Stimulated activated CD4-positive, alpha-beta T cell treated with anti-CD3 and anti-CD28 coated beads, Interleukin-2, amount 100 ng/mL, for 24 hours (primary cell): ENCODE measurements around the gene FASTK.
A peak's percentile ranks its signal among the peaks of the same experiment; 100 is the strongest.

Experiments used
- DNase-seq, 2 donors: peaks; one replicate each; pipeline ENCODE4 v3.0.0-alpha.2; 2020

Gene FASTK

DNA sequence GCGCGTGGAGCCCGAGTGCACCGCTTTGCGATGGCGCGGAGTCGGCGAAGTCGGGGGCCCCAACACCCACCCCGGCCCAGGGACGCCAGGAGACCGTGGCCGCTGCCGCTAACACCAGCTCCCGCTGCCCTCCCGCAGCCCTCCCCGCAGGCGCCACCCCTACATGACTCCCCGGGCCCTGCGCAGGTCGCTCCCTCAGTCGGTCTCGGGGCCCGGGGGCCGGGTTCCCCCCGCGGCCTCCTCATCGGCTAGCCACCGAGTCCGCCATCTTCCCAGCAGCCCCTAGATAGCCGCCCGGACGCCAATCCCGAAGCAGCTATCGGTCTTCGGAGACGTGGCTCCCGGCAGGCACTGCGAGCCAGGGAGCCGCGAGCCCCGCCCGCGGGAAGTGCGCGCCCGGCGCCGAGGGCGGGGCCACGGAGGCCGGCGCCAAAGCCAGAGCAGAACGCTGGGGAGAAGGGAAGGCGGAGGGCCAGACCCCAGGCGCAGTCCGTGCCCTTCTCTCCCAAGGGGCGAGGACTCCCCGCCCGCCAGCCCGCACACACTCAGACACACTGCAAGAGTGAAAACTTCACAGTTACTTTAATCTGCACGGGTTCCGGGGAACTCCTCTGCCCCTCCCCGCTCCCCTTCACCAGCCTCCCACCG lies at the start of gene FASTK:
Gene FASTK, minus strand, starts transcription at position 288 of the 648 bp plus-strand sequence. Its CDS starts 43 bp downstream, at position 245.
- DNase-seq: peak; percentile 89

DNA sequence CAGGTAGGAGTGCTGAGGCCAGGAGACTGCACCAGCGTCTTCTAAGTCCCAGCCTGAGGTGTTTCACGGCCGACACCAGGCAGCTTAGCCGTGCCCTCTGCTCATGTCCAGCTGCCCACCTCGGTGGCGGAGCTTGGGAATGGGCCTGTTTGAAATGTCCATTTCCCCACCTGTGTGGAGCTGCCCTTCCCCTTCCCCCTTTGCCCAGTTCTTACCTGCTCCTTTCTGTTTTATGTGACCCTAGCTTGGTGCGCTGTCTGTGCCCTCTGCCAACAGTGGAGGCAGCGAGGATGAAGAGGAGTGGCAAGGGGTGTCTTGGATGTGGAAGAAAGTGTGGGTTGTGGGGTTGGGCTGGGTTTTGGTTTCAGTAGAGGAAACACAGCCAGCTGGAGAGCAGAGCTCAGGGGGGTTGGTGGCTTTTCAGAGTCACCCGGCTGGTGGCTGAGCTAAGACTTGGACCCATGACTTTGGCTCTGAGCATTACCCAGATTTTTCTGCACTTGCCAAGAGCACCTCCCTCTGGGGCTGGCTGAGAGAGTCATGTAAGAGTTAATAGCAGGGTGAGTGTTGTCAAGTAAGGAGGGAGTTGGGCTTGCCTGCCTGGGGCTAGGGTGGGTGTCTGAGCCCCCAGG lies 49.5 kb upstream of the FASTK start:
- DNase-seq: no peak

DNA sequence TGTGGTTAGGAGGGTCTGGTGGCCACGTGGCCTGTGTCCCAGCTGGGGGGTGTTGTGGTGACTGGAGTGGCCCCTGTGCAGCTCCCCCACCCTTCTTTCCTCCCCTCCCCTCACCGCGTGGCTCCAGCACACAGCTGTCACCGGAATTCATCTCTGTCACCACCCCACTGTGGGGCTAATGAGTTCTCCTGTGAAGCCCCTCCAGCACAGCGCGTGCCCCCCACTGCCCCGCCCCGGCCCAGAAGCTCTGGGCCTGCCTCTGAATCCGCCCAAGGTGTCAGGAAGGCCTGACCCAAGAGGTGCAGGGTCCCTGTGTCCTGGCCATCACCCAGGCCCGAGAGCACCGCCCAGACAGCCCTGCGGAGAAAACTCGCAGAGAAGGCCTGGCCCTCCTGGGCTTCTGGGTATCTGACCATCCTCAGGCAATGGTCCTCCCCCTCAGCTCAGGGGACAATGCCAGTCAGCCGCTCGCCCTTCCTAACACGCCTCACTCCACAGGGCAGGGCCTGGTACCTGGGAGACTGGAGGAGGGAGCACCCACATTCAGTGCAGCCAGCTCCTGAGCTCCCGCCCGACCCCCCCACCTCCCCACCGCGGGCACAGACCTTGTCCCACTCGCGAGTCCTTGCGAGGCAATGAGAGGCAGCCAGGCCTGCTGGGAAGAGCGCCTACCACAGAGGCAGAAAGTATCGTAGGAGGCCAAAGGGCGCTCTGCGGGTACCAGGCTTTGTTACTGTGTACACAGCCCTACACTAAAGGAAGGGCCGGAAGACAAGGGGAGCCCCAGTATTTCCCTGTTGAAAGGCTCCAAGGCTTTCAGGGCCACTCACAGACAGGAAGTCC lies 48.7 kb upstream of the FASTK start:
- DNase-seq: no peak

GRCh38 chr7:151128716-151129115 lies 48.1 kb upstream of the FASTK start:
- DNase-seq: no peak

DNA sequence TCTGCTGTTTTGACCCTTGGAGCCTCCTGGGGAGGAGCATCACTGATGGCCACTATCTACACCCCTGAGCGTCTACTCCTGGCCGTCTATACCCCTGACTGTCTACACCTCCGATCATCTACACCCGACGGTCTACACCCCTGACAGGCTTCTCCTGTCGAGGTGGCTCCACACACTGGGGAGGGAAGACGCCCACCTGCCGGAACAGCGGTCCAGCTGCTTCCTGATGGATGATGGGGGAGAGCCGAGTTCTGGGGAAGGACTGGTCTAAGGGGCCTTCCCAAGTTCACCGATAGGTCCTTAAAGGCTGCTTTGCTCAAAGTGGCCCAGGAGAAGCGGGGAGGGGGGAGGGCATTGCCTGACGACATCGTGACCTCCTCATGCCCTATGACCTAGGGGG lies 47.5 kb upstream of the FASTK start:
- DNase-seq: no peak

DNA sequence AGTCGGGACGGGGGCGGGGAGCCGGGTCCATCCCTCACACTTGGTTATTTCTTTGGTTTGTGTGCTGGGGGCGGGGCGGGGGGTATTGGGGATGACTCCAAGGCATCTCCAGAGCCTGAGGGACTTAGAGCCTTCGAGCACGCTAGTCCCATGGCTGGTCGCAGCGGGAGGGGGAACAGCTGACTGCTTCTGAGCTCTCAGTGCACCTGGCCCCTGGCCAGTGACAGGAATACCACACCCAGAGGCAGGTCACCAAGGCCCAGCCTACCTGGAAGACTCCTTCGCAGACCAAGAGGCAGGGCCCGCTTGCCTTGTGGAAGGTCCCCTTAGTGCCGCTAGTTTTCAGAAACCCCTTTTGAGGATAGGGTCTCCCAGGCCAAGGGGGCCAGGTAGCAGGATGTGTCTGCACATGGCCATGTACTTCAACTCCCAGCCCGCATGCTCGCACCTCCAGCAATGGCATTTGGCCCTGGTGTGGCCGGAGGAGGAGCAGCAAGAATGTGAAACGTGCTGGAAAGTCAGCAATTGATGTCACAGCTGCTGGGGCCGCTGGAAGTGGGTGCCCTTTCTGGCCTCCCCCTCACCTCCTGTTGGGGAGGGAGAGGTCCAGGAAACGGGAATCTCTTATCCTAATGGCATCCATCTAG lies 46.0 kb upstream of the FASTK start:
- no peak for DNase-seq

DNA sequence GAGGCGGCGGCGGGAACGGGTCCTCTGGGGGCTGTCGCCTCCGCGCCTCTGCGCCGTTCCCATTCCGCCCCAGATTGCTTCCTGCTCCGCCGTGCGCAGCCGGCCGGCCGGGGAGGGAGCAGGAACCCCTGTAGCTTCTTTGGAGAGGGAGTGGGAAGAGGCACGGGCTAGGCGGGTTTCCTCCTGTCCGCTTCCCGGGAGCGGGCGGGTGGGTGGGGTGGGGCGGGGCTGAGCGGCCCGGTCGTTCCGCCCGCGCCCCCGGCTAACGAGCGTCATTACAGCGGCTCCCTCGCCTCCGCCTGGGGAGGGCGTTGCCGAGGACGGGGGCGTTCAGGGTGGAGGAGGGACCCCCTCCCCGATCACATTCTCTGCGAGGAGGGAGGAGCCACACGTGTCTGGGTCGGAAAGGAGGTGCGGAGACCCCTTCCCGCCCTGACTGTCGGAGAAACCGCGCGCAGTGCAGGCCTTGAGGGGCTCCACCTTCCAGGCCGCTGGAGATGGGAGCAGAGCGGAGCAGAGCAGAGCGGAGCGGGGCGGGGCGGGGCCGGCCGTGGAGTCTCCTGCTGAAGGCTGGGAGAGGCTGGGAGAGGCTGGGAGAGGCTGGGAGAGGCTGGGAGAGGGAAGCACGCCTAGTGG lies 45.4 kb upstream of the FASTK start:
- DNase-seq: no peak

DNA sequence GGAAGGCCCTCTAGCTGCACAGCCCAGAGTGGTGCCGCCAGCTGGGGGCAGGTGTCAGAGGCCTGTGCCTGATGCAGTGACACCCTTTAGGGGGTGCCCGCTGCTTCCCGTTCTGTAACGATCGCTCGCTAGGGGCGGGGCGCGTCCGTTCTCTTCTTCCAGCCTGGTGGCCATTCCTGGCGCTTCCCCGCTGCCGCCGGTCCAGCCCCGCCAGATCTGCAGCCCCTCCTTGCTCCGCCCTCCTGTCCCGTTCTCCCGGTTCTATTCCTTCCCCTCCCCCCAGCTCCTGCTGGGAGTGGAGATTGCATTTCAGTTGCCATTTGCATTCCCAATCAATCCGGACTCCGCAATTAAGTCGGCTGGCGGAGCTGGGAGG lies 44.8 kb upstream of the FASTK start:
- no peak for DNase-seq

GRCh38 chr7:151124899-151125399 lies 44.3 kb upstream of the FASTK start:
- DNase-seq: no peak

GRCh38 chr7:151124481-151124880 lies 43.9 kb upstream of the FASTK start:
- DNase-seq: no peak

GRCh38 chr7:151123822-151124464 lies 43.3 kb upstream of the FASTK start:
- peak; percentile 86 to 88 for DNase-seq

DNA sequence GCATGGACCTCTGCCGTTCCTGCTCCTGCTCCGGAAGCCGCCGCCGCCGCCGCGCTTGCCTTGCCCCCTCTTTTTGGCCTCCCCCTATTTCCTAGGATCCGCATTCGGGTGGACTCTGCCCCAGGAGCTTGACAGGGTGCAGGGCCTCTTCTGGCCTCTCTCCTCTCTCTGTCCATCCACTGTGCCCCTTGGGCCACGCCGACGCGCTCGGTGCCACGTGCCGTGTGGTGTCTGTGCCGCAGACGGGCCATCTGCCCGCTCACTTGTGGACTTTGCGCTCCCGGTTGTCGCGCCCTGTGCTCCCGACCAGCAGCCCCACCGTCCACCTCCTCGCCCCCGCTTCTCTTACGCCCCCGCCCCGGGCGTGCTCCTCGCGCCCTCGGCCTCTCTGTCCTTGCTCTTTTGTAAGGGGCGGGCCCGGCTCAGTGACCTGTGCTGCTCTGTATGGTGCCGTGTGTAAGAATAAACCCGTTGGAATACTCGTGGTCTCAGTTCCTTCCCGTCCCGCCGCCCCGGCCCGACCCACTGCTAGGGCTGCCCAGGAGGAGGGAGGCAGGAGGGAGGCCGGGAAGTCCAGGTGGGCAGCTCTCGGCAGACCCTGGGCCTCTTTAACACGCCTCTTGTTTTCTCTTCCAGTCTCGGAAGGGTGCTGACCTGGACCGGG lies 42.7 kb upstream of the FASTK start:
- no peak for DNase-seq

GRCh38 chr7:151122796-151123157 lies 42.2 kb upstream of the FASTK start:
- DNase-seq: no peak

GRCh38 chr7:151122276-151122675 lies 41.7 kb upstream of the FASTK start:
- DNase-seq: no peak

DNA sequence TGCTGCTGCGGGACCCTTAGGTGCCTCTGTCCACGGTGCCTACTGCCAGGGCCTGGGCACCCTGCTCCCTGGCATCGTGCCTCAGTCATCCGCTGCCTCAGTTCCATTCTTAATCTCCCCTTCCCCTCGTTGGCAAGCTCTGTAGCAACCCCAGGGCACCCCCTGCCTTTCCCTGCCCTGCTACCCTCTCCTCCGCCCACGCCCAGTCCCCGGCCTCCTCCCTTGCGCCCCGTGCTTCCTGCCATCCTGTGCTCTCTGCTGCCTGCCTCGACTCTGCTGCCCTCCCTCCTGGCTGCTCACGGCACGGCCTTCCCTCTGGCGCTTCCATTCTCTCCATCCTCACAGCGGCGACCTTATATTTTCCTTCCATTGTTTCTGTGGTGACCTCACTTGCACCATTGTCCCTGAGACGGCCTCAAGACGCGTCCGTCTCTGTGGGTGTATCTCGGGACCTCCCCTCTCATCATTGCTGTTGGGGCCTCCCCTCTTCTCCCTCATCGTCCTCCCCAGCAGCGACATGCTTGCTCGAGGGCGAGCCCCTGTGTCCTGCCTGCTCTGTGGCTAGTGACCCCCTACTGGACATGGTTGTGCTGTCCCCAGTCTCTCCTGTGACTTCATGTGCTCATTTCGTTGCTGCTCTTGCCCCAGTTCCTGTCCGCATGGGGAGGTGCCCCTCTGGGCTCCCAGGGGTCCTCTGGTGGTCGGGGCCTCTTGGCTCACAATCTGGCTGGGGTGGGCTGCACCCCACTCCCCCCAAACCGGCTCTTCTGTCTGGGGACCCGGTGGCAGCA lies 41.0 kb upstream of the FASTK start:
- DNase-seq: no peak

GRCh38 chr7:151120896-151121295 lies 40.3 kb upstream of the FASTK start:
- DNase-seq: no peak

DNA sequence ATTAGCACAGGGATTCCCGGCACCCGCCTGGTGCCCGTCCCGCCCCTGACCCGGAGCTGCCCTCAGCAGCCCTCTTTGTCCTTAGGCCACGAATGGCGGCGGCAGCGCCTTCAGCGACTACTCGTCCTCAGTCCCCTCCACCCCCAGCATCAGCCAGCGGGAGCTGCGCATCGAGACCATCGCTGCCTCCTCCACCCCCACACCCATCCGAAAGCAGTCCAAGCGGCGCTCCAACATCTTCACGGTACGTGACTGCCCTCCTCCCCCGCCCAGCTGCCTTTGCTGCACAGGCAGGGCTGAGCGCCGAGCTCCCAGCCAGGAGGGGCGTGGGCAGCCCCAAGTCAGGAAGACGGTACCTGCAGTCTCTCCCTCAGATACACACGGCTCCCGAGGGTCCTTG lies 39.3 kb upstream of the FASTK start:
- no peak for DNase-seq

DNA sequence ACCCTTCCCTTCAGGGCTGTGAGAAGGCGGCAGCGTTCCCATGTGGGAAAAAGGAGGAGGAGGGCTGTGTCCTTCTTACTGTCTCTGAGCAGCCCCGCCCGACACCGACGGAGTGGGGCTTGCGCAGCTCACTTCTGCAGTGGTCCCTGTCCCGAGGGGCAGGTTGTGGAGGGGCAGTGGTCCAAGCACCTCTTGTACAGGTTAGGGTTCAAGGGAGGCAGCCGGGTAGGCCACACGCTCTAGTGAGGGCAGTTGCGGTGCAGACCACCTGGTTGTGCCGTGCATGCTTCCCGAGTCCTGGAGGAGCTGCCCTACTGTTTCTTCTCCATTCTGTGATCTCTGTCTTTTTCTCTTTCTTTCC lies 38.4 kb upstream of the FASTK start:
- no peak for DNase-seq

DNA sequence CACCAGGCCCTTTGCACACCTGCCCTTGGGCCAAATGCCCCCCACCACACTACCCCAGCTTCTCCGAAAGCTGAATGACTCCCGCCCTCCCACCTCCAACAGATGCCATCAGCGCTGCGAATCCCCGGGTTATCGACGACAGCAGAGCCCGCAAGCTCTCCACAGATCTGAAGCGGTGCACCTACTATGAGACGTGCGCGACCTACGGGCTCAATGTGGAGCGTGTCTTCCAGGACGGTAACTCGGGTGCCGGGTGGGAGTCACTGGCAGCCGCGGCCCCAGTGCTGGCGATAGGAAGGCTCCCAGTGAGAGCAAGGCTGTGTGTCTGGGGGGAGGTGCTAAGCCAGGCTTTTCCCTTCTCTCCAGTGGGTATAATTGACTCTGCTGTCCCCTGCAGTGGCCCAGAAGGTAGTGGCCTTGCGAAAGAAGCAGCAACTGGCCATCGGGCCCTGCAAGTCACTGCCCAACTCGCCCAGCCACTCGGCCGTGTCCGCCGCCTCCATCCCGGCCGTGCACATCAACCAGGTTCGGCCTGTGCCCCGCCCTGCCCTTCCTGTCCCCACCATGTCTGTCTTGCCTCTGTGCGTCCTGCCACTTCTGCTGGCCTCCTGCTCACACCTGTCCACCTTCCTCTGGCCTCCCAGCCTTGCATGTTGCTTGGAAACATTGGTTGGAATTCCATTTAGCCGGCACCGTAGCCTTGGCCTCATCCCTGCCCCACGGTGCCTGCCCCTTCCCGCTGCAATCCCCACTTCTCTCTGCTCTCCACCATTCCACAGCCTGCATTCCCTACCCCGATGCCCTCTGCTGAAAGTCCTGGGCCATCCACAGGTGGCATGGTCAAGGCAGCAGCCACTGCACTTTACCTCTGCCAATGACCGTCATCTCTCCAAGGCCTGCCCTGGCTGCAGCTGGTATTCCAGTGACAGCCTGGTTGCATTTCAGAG lies 37.8 kb upstream of the FASTK start:
- DNase-seq: no peak

DNA sequence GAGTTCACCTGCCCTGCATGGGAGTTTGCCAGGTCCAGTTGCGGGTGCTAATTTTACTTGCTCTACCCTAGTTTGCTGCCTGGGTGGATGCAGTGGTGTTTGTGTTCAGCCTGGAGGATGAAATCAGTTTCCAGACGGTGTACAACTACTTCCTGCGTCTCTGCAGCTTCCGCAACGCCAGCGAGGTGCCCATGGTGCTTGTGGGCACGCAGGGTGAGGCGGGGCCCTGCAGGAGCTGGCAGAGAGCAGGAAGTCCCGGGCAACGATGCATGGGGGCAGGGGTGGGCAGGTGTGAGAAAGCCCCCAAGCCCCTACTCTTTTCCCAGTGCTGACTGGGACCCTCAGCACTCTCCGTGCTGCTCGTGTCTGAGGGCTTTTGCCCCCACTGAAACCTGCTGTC lies 37.0 kb upstream of the FASTK start:
- peak; percentile 22 to 27 for DNase-seq
